ENCODE measurements around the gene DMXL2.

DMXL2 gene

DNA sequence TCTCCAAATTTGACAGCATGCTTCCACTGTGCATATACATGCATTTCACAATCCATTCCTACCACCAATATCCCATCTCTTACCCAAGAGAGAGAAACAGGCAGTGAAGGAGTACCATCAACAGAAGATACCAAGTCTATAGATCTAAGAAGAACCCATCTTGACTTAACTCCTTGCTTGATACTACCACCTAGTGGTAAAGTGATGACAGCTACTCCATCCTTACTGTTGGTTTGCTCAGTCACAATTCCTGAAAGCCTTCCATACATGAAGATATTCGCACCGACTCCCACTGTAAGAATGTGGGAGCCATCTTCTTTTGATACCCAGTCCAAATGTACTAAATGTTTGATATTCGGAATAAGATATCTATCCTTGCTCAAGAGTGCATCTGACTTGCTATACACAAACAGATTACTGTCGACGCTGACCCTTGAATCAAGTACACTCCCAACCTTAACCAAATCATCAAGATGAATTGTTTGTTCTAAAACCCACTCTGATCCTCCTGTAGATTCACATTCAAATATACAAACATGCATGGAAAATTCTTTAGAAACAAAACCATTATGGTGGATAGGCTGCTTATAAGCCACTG, 123.1 kb downstream of the DMXL2 start:
- H3K27me3 ChIP-seq (ENCODE audit: control insufficient read depth in 1 of 2, insufficient read depth in 2 of 2, low read length in 2 of 2) = no peaks in the 10 kb centered on the region
- H3K9me3 ChIP-seq (ENCODE audit: low read length) = no peaks in the 10 kb centered on the region
- peaks cover 11% of the 10 kb centered on the region for H3K36me3 ChIP-seq (ENCODE audit: insufficient read depth, low read length)
- H3K27ac ChIP-seq (ENCODE audit: low read depth, low read length) = no peak overlapping the region
- H3K9ac ChIP-seq (ENCODE audit: low read length) = no peak overlapping the region
- H3K4me3 ChIP-seq (ENCODE audit: low read depth in 1 of 2, low read length in 2 of 2) = no peak overlapping the region
- no peaks in the 10 kb centered on the region for H3K4me1 ChIP-seq (ENCODE audit: insufficient read depth, low read length)

DNA sequence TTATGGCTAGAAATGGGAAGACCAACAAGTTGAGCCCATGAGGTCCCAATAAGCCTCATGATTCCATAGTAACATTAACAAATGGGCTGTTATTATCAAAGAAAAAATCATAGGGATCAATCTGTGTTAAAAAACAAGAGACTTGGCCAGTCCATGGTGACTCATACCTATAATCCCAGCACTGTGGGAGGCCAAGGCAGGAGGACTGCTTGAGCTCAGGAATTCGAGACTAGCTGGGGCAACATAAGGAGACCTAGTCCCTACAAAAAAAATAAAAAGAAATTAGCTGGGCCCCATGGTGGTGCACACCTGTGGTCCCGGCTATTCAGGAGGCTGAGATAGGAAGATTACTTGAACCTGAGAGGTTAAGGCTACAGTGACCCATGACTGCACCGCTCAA, 124.8 kb downstream of the DMXL2 start:
- Histone ChIP-seq H3K4me1 (ENCODE audit: insufficient read depth, low read length) (no peaks in the 10 kb centered on the region), H3K36me3 (ENCODE audit: insufficient read depth, low read length) (peaks cover 11% of the 10 kb centered on the region), H3K4me3 (ENCODE audit: low read depth in 1 of 2, low read length in 2 of 2) (no peak overlapping the region), H3K9ac (ENCODE audit: low read length) (no peak overlapping the region), H3K9me3 (ENCODE audit: low read length) (no peaks in the 10 kb centered on the region), H3K27me3 (ENCODE audit: control insufficient read depth in 1 of 2, insufficient read depth in 2 of 2, low read length in 2 of 2) (no peaks in the 10 kb centered on the region), H3K27ac (ENCODE audit: low read depth, low read length) (no peak overlapping the region)

DNA sequence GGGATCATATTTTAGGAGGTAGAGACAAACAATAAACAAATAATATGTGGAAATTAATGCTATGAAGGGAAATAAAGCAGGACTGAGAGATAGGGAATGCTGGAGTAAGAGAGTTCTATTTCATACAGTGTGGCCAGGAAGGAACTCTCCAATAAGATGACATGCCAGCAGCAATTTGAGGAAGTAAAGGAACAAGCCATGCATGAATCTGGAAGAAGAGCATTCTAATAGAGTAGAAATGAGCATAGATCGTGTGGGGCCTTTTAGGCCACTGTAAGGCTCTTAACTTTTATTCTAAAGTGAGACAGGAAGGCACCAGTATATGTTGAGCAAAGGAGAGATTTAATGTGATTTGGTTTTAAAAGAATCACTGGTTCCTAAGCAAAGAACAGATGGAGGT, 126.3 kb downstream of the DMXL2 start:
- H3K4me1 ChIP-seq (ENCODE audit: insufficient read depth, low read length) = no peaks in the 10 kb centered on the region
- no peaks in the 10 kb centered on the region for H3K9me3 ChIP-seq (ENCODE audit: low read length)
- H3K27ac ChIP-seq (ENCODE audit: low read depth, low read length) = no peak overlapping the region
- no peak overlapping the region for H3K4me3 ChIP-seq (ENCODE audit: low read depth in 1 of 2, low read length in 2 of 2)
- H3K9ac ChIP-seq (ENCODE audit: low read length) = no peak overlapping the region
- no peaks in the 10 kb centered on the region for H3K27me3 ChIP-seq (ENCODE audit: control insufficient read depth in 1 of 2, insufficient read depth in 2 of 2, low read length in 2 of 2)
- H3K36me3 ChIP-seq (ENCODE audit: insufficient read depth, low read length) = peaks cover 14% of the 10 kb centered on the region

DNA sequence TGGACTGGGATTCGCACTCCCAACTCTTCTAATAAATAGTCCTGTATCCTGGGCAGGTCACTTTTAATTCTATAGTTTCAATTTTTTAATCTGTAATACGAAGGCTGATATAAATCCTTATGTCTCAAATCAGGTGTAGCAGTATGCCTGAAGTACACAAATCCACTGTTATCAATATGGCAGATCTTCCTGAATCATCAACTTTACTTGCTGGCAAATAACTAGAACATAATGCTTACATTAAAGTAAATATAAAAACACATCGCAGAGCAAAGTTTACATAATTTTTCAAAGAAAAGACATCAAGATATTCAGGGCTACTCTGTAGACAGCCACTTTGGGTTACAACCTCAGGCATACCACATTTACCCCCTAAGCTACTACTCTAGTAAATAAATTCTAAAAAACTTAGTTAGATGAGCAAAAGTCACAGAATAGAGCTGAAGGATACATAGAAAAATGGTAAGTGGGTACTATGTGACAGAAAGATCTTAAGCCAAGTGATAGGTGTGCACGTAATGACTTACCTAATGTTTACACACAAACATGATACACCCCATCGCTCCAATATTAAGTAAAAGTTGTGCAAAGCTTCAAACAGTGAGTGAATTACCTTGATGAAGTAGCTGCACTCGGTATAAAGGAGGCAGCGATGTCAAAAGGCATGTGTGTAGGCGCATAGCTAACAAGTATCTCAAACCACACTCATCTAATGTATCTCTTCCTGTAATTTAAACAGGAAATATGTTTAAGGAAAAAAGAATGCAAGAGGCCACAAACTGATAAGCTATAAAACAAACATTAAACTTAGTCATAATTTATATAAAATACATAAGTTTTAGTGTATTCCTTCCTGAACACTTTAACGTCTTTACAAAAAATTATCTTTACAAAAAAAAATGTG, 127.9 kb downstream of the DMXL2 start:
- Histone ChIP-seq H3K9me3 (ENCODE audit: low read length) (no peaks in the 10 kb centered on the region), H3K27me3 (ENCODE audit: control insufficient read depth in 1 of 2, insufficient read depth in 2 of 2, low read length in 2 of 2) (no peaks in the 10 kb centered on the region), H3K36me3 (ENCODE audit: insufficient read depth, low read length) (peaks cover 18% of the 10 kb centered on the region), H3K4me1 (ENCODE audit: insufficient read depth, low read length) (no peaks in the 10 kb centered on the region), H3K27ac (ENCODE audit: low read depth, low read length) (no peak overlapping the region), H3K4me3 (ENCODE audit: low read depth in 1 of 2, low read length in 2 of 2) (no peak overlapping the region), H3K9ac (ENCODE audit: low read length) (no peak overlapping the region)

DNA sequence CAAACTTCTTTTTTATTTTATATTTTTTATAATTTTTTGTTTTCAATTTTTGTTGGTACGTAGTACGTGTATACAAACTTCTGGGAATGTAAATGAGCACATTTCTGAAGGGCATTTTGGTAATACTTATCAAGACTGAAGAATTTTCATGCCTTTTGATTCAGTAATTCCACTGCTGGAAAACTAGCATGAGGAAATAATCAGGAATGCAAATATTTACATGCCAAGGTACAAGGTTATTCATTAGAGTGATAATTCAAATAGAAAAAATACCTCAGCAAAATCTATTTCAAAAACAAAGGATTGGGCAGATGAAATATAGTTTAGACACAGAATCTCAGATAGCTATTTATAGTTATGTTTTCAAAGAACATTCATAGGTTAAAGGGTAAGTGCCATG, 128.7 kb downstream of the DMXL2 start:
- Histone ChIP-seq H3K36me3 (ENCODE audit: insufficient read depth, low read length) (peaks cover 14% of the 10 kb centered on the region), H3K4me1 (ENCODE audit: insufficient read depth, low read length) (no peaks in the 10 kb centered on the region), H3K9ac (ENCODE audit: low read length) (no peak overlapping the region), H3K27me3 (ENCODE audit: control insufficient read depth in 1 of 2, insufficient read depth in 2 of 2, low read length in 2 of 2) (no peaks in the 10 kb centered on the region), H3K4me3 (ENCODE audit: low read depth in 1 of 2, low read length in 2 of 2) (no peak overlapping the region), H3K27ac (ENCODE audit: low read depth, low read length) (no peak overlapping the region), H3K9me3 (ENCODE audit: low read length) (no peaks in the 10 kb centered on the region)

DNA sequence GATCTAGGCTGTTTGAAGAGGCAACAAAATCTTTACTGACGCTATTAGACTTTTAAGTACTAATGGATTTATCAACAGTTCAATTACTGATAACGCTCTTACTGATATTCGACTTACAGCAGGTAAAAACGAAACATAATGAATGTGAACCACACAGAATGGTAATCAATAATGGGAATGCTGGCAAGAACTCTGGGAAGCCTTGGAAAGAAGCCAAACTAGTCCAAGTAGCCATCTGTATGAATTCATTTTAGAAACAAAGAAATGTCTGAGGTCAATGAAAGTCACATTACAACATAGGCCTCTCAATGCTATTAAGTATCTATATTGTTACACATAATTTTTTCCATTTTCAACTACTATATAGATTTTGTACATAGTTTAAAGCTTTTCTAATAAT, 130.0 kb downstream of the DMXL2 start:
- Histone ChIP-seq H3K4me3 (ENCODE audit: low read depth in 1 of 2, low read length in 2 of 2) (no peak overlapping the region), H3K9me3 (ENCODE audit: low read length) (no peaks in the 10 kb centered on the region), H3K27me3 (ENCODE audit: control insufficient read depth in 1 of 2, insufficient read depth in 2 of 2, low read length in 2 of 2) (no peaks in the 10 kb centered on the region), H3K9ac (ENCODE audit: low read length) (no peak overlapping the region), H3K27ac (ENCODE audit: low read depth, low read length) (no peak overlapping the region), H3K36me3 (ENCODE audit: insufficient read depth, low read length) (peaks cover 24% of the 10 kb centered on the region), H3K4me1 (ENCODE audit: insufficient read depth, low read length) (no peaks in the 10 kb centered on the region)

DNA sequence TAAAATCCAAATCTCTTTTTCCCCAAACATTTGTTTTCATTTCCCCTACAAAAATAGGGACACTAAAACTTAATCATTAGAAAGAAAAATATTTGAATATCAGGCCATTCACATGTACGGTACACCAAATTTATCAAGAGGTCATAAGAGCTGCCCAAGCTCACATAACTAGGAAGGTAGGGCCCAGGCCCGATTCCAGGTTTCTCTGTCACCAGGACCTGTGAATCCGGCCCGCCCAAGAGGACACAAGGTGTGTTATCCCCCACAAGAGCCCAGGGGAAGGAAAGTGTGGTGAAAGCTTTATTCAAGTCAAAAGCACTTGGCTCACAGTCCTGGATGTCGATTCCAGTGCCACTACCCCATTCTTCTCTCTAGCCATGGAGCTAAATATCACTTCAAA, 130.6 kb downstream of the DMXL2 start:
- H3K4me3 ChIP-seq (ENCODE audit: low read depth in 1 of 2, low read length in 2 of 2) = no peak overlapping the region
- no peaks in the 10 kb centered on the region for H3K4me1 ChIP-seq (ENCODE audit: insufficient read depth, low read length)

DNA sequence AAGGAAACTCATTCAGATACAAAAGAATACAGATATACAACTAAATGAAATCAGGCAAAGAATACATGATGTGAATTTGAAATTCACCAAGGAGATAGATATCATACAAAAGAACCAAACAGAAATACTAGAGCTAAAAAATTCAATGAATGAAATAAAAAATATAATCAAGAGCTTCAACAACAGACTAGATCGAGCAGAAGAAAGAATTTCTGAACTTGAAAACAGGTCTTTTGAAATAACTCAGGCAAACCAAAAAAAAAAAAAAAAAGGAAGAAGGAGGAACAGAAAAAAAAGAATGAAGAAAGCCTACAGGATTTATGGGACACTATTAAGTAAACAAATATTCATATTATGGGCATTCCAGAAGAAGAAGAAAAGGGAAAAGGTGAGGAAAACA, 137.8 kb downstream of the DMXL2 start:
- no peaks in the 10 kb centered on the region for H3K4me1 ChIP-seq (ENCODE audit: insufficient read depth, low read length)
- H3K36me3 ChIP-seq (ENCODE audit: insufficient read depth, low read length) = peaks cover 22% of the 10 kb centered on the region
- H3K9ac ChIP-seq (ENCODE audit: low read length) = no peak overlapping the region
- no peak overlapping the region for H3K27ac ChIP-seq (ENCODE audit: low read depth, low read length)
- peaks cover 11% of the 10 kb centered on the region for H3K9me3 ChIP-seq (ENCODE audit: low read length)
- no peaks in the 10 kb centered on the region for H3K27me3 ChIP-seq (ENCODE audit: control insufficient read depth in 1 of 2, insufficient read depth in 2 of 2, low read length in 2 of 2)
- H3K4me3 ChIP-seq (ENCODE audit: low read depth in 1 of 2, low read length in 2 of 2) = no peak overlapping the region

More for the DNA sequence above, 130.6 kb downstream of the DMXL2 start:
- no peak overlapping the region for H3K27ac ChIP-seq (ENCODE audit: low read depth, low read length)
- no peaks in the 10 kb centered on the region for H3K27me3 ChIP-seq (ENCODE audit: control insufficient read depth in 1 of 2, insufficient read depth in 2 of 2, low read length in 2 of 2)
- H3K36me3 ChIP-seq (ENCODE audit: insufficient read depth, low read length) = peaks cover 26% of the 10 kb centered on the region
- no peak overlapping the region for H3K9ac ChIP-seq (ENCODE audit: low read length)
- H3K9me3 ChIP-seq (ENCODE audit: low read length) = no peaks in the 10 kb centered on the region

DNA sequence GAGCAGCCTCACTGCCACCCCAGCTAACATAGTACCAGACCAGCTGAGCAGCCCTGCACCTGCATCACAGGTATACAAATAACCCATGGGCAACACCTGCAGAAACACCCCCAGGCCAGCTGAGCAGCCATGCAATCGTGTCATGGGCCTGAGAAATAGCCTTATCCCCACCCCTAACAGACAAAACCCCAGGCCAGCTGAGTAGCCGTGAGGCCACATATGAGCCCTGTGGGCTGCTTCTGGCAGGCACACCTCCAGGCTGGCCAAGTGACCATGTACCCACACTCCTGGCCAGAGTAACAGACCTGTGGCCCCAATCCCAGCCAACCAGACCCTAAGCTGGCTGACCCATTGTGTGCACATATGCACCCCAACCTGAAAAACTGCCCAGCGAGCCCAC, 138.6 kb downstream of the DMXL2 start:
- Histone ChIP-seq H3K9ac (ENCODE audit: low read length) (no peak overlapping the region), H3K4me1 (ENCODE audit: insufficient read depth, low read length) (no peaks in the 10 kb centered on the region), H3K9me3 (ENCODE audit: low read length) (peaks cover 11% of the 10 kb centered on the region), H3K27me3 (ENCODE audit: control insufficient read depth in 1 of 2, insufficient read depth in 2 of 2, low read length in 2 of 2) (no peaks in the 10 kb centered on the region), H3K4me3 (ENCODE audit: low read depth in 1 of 2, low read length in 2 of 2) (no peak overlapping the region), H3K36me3 (ENCODE audit: insufficient read depth, low read length) (peaks cover 22% of the 10 kb centered on the region), H3K27ac (ENCODE audit: low read depth, low read length) (no peak overlapping the region)

DNA sequence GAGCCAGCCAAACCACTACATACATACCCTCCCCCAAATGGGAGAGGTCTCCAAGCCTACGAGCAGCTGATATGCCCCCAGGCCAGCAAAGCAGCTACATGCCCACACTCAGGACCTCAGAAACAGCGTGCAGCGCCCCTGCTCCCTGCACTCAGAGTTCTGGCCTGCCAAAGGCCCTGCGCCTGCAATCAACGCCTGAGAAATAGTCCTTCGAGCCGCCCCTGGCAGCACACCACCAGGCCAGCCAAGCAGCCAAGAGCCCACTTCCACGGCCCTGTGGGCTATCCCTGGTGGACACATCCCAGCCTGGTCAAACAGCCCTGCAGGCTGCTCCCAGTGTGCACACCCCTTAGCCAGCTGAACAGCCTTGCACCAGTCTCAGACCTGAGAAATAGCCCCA, 139.1 kb downstream of the DMXL2 start:
- no peak overlapping the region for H3K4me3 ChIP-seq (ENCODE audit: low read depth in 1 of 2, low read length in 2 of 2)
- no peaks in the 10 kb centered on the region for H3K27me3 ChIP-seq (ENCODE audit: control insufficient read depth in 1 of 2, insufficient read depth in 2 of 2, low read length in 2 of 2)

DNA sequence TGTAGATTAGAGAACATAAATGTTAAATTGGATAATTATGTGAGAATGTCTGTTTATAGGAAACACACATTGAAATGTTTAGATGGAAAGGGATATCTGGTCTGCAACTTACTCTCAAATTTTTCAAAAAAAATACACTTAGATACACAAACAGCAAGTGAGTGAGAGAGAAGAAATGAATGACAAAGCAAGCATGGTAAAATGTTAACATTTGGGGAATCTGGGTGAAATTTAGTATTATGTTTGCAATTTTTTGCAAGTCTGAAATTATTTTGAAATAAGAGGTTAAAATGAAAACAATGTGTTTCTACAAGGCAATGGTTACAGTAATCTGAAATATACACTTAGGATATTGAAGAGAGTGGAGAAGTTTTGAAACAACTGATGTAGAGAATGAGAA, 146.8 kb downstream of the DMXL2 start:
- H3K4me3 ChIP-seq (ENCODE audit: low read depth in 1 of 2, low read length in 2 of 2) = no peak overlapping the region
- H3K36me3 ChIP-seq (ENCODE audit: insufficient read depth, low read length) = peaks cover 6% of the 10 kb centered on the region
- H3K4me1 ChIP-seq (ENCODE audit: insufficient read depth, low read length) = no peaks in the 10 kb centered on the region
- H3K9ac ChIP-seq (ENCODE audit: low read length) = no peak overlapping the region
- H3K27me3 ChIP-seq (ENCODE audit: control insufficient read depth in 1 of 2, insufficient read depth in 2 of 2, low read length in 2 of 2) = no peaks in the 10 kb centered on the region
- no peaks in the 10 kb centered on the region for H3K9me3 ChIP-seq (ENCODE audit: low read length)
- H3K27ac ChIP-seq (ENCODE audit: low read depth, low read length) = no peak overlapping the region

More for the DNA sequence above, 139.1 kb downstream of the DMXL2 start:
- Histone ChIP-seq H3K9me3 (ENCODE audit: low read length) (peaks cover 11% of the 10 kb centered on the region), H3K9ac (ENCODE audit: low read length) (no peak overlapping the region), H3K4me1 (ENCODE audit: insufficient read depth, low read length) (no peaks in the 10 kb centered on the region), H3K27ac (ENCODE audit: low read depth, low read length) (no peak overlapping the region), H3K36me3 (ENCODE audit: insufficient read depth, low read length) (peaks cover 22% of the 10 kb centered on the region)

DNA sequence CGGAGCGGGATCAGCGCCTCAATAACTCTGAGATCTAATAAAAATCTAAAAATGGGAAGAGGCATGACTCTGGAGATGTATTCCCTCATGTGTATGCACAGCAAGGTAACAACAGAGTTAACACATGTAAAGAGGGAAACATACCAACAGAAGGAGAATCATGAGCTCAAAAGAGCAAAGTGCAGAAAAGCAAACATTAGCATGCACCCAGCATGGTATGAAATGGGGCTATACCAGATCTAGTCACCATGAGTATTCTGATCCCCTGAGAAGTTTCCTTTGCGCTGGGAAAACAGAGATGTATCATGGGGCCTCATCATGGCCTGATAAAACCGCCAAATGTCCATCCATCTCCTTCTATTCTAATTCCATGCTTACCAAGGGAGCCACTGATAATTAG, 152.1 kb downstream of the DMXL2 start:
- Histone ChIP-seq H3K9ac (ENCODE audit: low read length) (no peak overlapping the region), H3K27ac (ENCODE audit: low read depth, low read length) (no peak overlapping the region), H3K36me3 (ENCODE audit: insufficient read depth, low read length) (peaks cover 14% of the 10 kb centered on the region), H3K27me3 (ENCODE audit: control insufficient read depth in 1 of 2, insufficient read depth in 2 of 2, low read length in 2 of 2) (no peaks in the 10 kb centered on the region), H3K4me1 (ENCODE audit: insufficient read depth, low read length) (no peaks in the 10 kb centered on the region), H3K4me3 (ENCODE audit: low read depth in 1 of 2, low read length in 2 of 2) (no peak overlapping the region), H3K9me3 (ENCODE audit: low read length) (no peaks in the 10 kb centered on the region)

Data from muscle layer of colon (tissue), 2 donors.